Mesothelial cell of epicardium (in vitro differentiated cells): ENCODE results near the gene PRDM7. TPM values are rescaled to one million over a fixed set of nuclear protein-coding genes. Genes with fewer than 3 reads are reported as not detected.
"Not testable (repeated sequence)": the region's sequence is repeated elsewhere in the genome, so short reads cannot be mapped to it uniquely, and the experiment has no call there.

Experiments
- DNase-seq, 2 experiments: peaks; one replicate each; pipeline ENCODE4 v3.0.0; 2021; ENCODE audit warnings: low spot score in 2 of 2; ENCODE audit not compliant: unreplicated experiment in 2 of 2
- H3K27ac Mint-ChIP-seq: 2 replicates; pipeline ENCODE4 v1.8.0; 2021; ENCODE audit warnings: mixed read lengths
- H3K27me3 Mint-ChIP-seq: 2 replicates; pipeline ENCODE4 v1.8.0; 2021; ENCODE audit warnings: low read depth, mixed read lengths
- H3K36me3 Mint-ChIP-seq: 2 replicates; pipeline ENCODE4 v1.8.0; 2021; ENCODE audit warnings: mixed read lengths
- H3K4me1 Mint-ChIP-seq: 2 replicates; pipeline ENCODE4 v1.8.0; 2021; ENCODE audit warnings: mixed read lengths
- H3K4me3 Mint-ChIP-seq: 2 replicates; pipeline ENCODE4 v1.8.0; 2021; ENCODE audit warnings: mild to moderate bottlenecking, moderate library complexity, mixed read lengths
- H3K9me3 Mint-ChIP-seq: 2 replicates; pipeline ENCODE4 v1.8.0; 2021; ENCODE audit warnings: mixed read lengths
- total RNA-seq: library from RNA; stranded (reverse); gene quantifications from 3 replicates; pipeline ENCODE4 v1.2.1, GENCODE V29; 2021
- TF ChIP-seq, protein P1 (sequence below): fragments of 200-600 bp; sonication (generic); IDR thresholded peaks from one replicate; pipeline ENCODE4 v1.5.0; 2021; ENCODE audit warnings: antibody characterized with exemption; ENCODE audit not compliant: unreplicated experiment

The PRDM7 gene
- total RNA-seq, 1 donor from 2014 or later, result not detected

DNA sequence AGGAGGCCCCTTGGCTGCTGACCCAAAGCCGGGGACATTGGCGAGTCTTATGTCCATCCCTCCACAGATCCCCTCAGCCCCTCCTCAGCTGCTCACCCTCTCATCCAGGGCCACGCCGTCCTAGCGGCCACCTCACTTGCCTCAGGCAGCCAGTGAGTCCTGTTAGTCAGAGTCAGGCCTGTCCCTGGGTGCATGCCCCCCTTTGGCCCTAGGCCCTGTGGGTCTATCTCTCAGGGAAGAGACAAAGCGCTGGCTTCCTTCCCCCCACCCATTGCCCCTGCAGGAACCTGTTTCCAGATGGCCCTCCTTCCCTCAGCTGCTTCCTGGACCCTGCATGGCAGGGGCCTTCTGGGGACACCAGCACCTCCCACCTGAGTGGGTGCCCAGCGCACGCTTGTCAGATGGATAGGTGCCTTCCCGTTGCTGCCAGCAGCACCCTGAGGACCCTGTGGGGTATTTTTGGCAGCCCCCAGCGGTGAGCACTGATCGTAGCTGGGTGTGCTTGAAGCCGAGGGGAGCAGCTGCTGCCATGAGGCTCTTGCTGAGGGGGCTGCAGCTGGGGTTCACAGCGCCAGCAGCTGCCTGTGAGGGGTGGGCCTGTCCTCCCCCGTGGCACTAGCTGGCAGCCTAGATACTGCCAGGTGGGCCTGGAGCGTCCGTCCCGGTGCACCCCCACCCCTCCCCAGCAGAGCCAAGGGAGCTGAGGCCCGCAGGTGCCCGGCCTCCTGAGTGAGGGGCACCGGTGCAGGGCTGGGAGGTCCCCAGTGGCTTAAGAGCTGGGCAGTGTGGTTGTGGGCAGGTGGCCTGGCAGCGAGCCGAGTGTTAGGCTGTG is 66.2 kb downstream of the PRDM7 start:
- no peaks in the 10 kb centered on the region for H3K36me3 Mint-ChIP-seq
- no peaks in the 10 kb centered on the region for H3K9me3 Mint-ChIP-seq
- no peaks in the 10 kb centered on the region for H3K4me1 Mint-ChIP-seq
- no peak overlapping the region for H3K4me3 Mint-ChIP-seq
- no peak overlapping the region for H3K27ac Mint-ChIP-seq
- H3K27me3 Mint-ChIP-seq, result no peaks in the 10 kb centered on the region
- DNase-seq, result no peak
- TF ChIP-seq, protein P1, sequence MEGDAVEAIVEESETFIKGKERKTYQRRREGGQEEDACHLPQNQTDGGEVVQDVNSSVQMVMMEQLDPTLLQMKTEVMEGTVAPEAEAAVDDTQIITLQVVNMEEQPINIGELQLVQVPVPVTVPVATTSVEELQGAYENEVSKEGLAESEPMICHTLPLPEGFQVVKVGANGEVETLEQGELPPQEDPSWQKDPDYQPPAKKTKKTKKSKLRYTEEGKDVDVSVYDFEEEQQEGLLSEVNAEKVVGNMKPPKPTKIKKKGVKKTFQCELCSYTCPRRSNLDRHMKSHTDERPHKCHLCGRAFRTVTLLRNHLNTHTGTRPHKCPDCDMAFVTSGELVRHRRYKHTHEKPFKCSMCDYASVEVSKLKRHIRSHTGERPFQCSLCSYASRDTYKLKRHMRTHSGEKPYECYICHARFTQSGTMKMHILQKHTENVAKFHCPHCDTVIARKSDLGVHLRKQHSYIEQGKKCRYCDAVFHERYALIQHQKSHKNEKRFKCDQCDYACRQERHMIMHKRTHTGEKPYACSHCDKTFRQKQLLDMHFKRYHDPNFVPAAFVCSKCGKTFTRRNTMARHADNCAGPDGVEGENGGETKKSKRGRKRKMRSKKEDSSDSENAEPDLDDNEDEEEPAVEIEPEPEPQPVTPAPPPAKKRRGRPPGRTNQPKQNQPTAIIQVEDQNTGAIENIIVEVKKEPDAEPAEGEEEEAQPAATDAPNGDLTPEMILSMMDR, result no peak

- no peak for DNase-seq
Observed at GRCh38 chr16:90009172-90009899, 67.8 kb downstream of the PRDM7 start.

GRCh38 chr16:90008708-90009145 is 68.4 kb downstream of the PRDM7 start:
- Mint-ChIP-seq H3K4me1 (no peaks in the 10 kb centered on the region), H3K27ac (no peak overlapping the region), H3K4me3 (no peak overlapping the region), H3K9me3 (no peaks in the 10 kb centered on the region), H3K27me3 (no peaks in the 10 kb centered on the region), H3K36me3 (no peaks in the 10 kb centered on the region)
- no peak for DNase-seq
- TF ChIP-seq, protein P1, result no peak

More at GRCh38 chr16:90009172-90009899, 67.8 kb downstream of the PRDM7 start:
- TF ChIP-seq, protein P1, result no peak
- H3K9me3 Mint-ChIP-seq, result no peaks in the 10 kb centered on the region
- H3K4me3 Mint-ChIP-seq, result no peak overlapping the region
- H3K36me3 Mint-ChIP-seq, result no peaks in the 10 kb centered on the region
- no peaks in the 10 kb centered on the region for H3K4me1 Mint-ChIP-seq
- no peaks in the 10 kb centered on the region for H3K27me3 Mint-ChIP-seq
- no peak overlapping the region for H3K27ac Mint-ChIP-seq

- not testable (repeated sequence) for H3K4me1 Mint-ChIP-seq, H3K36me3 Mint-ChIP-seq, H3K27me3 Mint-ChIP-seq, H3K4me3 Mint-ChIP-seq, DNase-seq, H3K27ac Mint-ChIP-seq, H3K9me3 Mint-ChIP-seq
Observed at GRCh38 chr16:90007635-90008234, 69.4 kb downstream of the PRDM7 start.

- Mint-ChIP-seq H3K27me3 (no peaks in the 10 kb centered on the region), H3K9me3 (no peaks in the 10 kb centered on the region), H3K36me3 (no peaks in the 10 kb centered on the region), H3K4me3 (no peak overlapping the region), H3K27ac (no peak overlapping the region), H3K4me1 (no peaks in the 10 kb centered on the region)
- DNase-seq, result no peak
- TF ChIP-seq, protein P1, result no peak
Observed at GRCh38 chr16:90007015-90007414, 70.1 kb downstream of the PRDM7 start.

Other genes with a start within 250 kb of the PRDM7 start
- gene SPIRE2, start 248.9 kb downstream of the PRDM7 start, total RNA-seq, result 4.9 to 6.8 TPM (median 5.5 TPM) in 3 replicates
- gene TCF25, start 203.7 kb downstream of the PRDM7 start, total RNA-seq, result 304 to 323 TPM (median 313 TPM) in 3 replicates
- gene MC1R, start 158.5 kb downstream of the PRDM7 start, total RNA-seq, result 6.7 to 7.5 TPM (median 7.5 TPM) in 3 replicates
- 24.5 to 26.4 TPM (median 24.7 TPM) in 3 replicates for gene TUBB3, start 154.0 kb downstream of the PRDM7 start, total RNA-seq
- 70.9 to 74.2 TPM (median 74.1 TPM) in 3 replicates for gene DEF8, start 128.6 kb downstream of the PRDM7 start, total RNA-seq
- 10.2 to 11.5 TPM (median 10.7 TPM) in 3 replicates for gene DBNDD1, start 57.9 kb downstream of the PRDM7 start, total RNA-seq